Muscle of back (tissue), 11 donors: ENCODE data around the gene SDF2L1. TPM values are rescaled to one million over a fixed set of nuclear protein-coding genes. Genes with fewer than 3 reads are reported as not detected.
"Not testable (repeated sequence)": the region's sequence is repeated elsewhere in the genome, so short reads cannot be mapped to it uniquely, and the experiment has no call there.

Source experiments
- DNase-seq, 3 donors: peaks; one replicate each; pipeline versions ENCODE4 v3.0.0 to v3.0.0-alpha.2; 2013
- polyA plus RNA-seq, 10 donors: library from polyadenylated mRNA; unstranded; fragments of 120-200 nt; gene quantifications; one replicate each; pipeline ENCODE4 v1.2.1, GENCODE V29; 2013; ENCODE audit not compliant: insufficient read length in 10 of 10

The SDF2L1 gene
- polyA plus RNA-seq, 10 donors, result 4.9 to 13.8 (median 7.4) TPM

DNA sequence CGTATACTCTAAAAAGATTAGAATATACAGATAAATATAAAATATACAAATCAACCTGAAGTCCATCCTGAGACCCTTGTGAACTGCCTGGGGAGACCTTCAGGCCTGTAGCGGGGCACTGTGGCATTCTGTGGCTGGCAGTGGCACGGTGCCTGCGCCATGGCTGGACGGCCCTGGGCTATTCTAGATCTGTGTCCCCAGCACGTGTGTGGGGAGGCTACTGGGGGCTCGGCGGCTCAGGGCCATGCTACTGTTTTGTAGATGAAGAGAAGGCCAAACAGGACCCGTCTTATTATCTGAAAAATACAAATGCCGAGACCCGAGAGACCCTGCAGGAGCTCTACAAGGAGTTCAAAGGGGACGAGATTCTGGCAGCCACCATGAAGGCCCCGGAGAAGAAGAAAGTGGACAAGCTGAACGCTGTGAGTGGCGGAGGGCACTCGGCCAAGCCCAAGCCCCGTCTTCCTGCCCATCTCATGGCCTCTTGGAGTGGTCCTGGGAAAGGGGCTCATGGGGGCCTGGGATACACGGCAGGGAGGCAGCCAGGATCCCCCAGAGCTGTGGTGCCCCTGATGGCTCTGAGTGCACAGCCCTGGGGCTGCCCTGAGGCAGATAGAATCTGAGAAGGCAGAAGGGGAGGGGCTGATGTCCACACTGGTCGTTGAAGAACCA is 42.5 kb downstream of the SDF2L1 start:
- DNase-seq, result no peak

DNA sequence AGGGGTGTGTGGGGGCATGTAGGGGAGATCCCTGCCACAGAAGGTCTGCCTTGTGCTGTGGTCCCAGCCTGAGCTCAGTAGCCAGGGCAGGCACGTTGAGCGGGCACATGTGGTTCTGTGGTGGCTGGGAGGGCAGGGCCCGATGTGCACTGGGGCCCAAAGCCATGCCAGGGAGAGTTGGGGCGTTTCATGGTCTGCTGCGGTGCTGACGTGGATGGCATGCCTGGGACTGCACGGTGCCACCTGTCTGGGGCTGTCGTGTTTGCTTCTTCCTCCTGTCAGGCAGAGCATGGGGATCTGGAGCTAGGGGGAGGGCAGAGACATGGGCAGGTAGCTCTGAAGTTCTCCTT is 43.0 kb downstream of the SDF2L1 start:
- DNase-seq, result no peak

DNA sequence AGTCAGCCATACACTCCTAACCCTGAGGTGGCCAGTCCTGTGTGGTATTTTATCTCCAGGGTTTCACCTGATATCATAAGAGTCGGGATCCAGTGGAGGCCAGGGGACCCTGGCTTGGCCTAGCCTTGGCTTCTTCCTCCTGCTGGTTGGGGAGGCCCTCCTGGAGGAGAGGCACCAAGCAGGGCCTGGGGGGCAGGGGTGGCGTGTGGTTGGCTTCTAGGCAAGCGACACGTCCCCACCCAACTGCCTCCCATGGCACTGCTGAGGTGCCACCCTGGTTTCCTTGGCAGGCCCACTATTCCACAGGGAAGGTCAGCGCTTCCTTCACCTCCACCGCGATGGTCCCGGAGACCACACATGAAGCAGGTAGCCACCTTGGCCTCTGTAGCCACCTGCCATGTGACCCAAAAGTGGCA is 44.1 kb downstream of the SDF2L1 start:
- DNase-seq, result no peak

DNA sequence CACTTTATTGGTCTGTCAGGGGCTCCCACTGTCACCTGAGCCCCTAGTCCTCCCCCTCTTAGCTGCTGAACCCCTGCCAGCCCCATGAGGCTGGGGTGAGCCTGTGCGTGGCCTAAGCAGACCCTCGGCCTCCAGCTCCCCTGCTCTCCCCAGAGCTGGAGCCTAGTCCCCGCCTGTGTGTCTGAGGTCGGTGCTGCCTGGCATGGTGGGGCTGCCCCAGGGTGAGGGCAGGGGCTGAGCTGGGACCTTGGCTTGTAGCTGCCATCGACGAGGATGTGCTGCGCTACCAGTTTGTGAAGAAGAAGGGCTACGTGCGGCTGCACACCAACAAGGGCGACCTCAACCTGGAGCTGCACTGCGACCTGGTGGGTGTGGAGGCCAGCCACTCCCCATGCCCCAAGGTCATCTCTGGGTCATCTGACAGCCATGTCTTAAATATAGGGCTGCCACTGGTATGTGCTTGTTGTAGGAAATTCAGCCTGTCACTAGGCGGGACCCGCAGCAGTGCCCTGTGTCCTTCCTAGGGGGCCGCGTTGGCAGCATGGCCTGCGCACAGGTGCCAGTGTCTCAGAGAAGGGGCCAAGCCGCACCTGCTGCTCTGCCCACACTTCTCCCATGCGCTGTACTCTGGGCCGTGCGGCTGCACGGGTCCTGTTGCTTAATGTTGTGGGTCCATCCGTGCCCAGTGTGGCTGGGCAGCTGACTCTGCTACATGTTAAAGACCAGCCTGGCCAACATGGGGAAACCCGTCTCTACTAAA is 44.7 kb downstream of the SDF2L1 start:
- DNase-seq, result no peak

DNA sequence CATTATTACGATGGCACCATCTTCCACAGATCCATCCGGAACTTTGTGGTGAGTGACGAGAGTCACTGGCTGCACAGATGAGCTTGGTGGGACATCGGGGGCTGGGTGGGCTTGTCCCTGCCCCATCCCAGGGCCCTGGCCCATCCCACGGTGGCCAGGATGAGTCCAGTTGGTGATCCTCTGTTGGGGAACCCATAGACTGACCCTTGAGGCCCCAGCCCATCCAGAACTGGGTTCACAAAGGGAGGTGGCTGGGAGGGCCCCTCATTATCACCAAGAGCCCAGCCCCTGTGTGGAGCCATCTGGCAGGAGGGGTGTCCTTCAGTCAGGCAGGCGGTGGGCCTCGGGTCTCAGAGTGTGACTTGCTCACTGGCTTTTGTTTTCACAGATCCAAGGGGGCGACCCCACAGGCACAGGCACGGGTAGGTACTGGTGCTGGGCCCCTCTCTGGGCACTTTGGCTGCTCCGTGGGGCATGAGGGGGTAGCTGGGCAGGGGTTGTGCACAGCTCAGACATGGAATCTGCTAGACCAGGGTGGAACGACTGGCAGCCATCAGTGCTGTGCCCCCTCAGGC is 45.7 kb downstream of the SDF2L1 start:
- DNase-seq, result no peak

DNA sequence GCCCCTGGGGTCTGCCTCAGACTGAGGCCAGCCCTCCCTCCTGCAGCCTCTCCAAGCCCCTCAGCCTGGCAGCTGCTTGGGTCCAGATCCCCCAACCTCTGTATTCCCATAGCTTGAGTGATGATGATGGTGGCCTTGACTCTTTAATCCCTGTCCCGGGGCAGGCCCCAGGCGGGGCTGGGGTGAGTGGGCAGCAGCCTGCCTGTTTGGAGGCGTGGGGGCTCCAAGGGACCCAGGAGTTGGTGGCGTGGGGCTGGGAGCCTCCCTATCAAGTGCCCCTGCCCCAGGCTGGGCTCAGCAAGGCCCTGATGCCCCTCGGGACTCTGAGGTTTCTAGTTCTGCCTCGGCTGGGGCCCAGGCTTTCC is 46.2 kb downstream of the SDF2L1 start:
- DNase-seq, result no peak

DNA sequence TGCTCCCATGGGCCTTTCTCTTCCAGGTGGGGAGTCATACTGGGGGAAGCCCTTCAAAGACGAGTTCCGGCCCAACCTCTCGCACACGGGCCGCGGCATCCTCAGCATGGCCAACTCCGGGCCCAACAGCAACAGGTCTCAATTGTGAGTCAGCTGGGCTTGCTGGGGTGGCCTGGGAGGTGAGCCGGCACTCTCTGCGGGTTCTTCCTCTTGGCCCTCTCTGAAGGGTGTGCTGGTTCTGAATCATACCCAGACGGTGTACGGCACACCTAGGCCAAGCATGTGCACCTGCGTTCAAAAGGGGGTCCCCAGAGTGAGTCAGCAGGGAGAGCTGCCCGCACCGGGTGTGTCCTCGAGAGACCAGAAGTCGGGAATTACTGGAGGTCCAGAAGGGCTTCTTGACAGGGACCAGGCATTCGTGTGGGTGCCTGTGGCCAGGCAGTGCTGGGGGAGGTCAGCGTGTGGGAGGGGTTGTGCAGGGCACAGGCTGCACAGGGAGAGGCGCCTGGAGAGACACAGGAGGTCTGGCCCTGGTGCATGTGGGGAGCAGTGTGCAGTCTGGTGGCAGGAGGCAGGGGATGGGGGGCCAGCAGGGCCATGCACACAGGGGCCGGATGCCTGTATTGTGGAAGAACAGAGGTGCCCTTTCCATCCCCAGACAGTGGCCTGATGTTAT is 46.7 kb downstream of the SDF2L1 start:
- no peak for DNase-seq

DNA sequence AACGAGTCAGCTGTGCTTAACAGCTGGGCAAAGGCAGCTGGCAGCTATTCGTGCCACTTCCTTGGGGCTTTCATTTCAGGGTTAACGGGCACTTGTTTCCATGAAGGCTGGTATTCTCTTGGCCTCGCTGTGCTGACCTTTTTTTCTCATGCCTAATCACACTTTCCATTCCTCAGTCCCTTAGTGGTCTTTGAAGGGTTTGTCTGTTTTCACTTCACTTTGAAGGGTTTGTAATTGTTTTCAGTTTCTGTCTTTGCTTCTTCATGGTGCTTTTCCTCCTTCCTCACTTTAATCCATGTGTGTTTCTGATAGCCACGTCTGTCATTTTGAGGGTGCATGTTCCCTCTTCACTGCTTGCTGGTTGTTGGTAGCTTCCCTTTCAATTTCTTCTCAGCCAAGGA is 48.3 kb downstream of the SDF2L1 start:
- DNase-seq, result peak in 1 of 3 donors; percentile 48

DNA sequence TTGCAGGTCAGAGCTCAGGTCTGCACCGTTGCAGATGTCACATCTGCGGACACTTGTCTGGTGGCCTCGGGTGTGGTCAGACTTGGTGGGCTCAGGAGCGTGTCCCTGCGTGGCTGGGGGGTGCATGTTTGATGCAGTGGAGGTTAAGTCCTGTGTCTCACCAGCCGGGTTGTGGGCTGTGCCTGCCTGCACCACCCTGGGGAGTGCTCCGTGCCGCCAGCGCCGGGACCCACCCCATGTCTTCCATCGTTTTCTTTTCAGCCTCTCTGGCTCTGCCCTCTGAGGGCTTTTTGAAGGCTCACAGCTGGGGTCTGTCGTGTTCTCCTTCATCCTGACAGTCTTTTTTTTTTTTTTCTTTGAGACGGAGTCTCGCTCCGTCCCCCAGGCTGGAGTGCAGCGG is 49.7 kb downstream of the SDF2L1 start:
- DNase-seq, result no peak

DNA sequence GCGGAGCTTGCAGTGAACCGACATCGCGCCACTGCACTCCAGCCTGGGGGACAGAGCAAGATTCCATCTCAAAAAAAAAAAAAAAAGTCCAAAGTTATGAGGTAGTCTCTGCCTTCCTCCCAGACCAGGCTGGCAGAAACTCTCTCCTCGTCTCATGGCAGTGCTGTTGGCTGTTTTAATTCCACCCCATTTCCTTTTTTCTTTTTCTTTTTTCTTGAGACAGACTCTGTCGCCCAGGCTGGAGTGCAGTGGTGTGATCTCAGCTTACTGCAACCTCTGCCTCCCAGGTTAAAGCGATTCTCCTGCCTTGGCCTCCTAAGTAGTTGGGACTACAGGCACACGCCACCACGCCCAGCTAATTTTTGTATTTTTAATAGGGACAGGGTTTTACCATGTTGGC is 50.8 kb downstream of the SDF2L1 start:
- DNase-seq, result not testable (repeated sequence)

DNA sequence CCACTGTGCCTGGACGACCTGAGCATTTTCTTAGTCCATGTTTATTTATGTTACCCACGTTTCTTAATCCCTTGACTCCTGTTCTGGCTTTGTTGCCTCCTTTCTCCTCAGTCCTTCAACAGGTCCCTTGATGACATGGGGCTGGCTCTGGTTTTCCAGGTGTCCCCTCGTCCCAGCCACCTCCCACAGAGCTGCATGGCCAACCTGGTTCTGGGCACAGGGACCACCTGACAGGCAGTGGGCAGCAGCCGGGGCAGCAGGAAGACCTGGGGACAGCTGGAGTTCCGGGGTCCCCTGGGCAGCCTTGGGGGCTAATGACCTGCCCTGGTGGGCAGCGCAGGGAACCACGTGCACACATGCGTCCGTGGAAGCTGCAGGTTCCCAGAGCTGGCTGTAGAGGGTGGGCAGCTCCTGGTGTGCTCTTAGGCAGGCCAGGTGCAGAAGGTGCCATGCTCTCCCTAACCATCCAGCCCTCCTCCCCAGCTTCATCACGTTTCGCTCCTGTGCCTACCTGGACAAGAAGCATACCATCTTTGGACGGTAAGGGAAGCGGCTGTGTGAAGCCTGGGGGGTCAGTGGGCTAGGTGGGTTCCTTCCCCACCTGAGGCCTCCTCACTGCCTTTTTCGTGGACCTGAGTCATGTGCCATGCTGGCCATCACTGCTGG is 51.4 kb downstream of the SDF2L1 start:
- DNase-seq, result no peak

Other genes with a start within 250 kb of the SDF2L1 start
- gene HIC2, start 224.9 kb upstream of the SDF2L1 start, polyA plus RNA-seq, result 1 to 10 TPM; 3.1 to 8.8 (median 4.5) TPM
- under 1 TPM; 0.17 to 0.66 (median 0.37) TPM for gene TMEM191C, start 174.9 kb upstream of the SDF2L1 start, polyA plus RNA-seq
- under 1 TPM; 0.24 to 0.88 (median 0.40) TPM for gene RIMBP3C, start 90.8 kb upstream of the SDF2L1 start, polyA plus RNA-seq
- gene UBE2L3, start 74.6 kb upstream of the SDF2L1 start, polyA plus RNA-seq, result 10 to 100 TPM; 37.1 to 45.5 (median 39.5) TPM
- 1 to 10 TPM; 2.7 to 5.6 (median 4.0) TPM for gene YDJC, start 12.3 kb upstream of the SDF2L1 start, polyA plus RNA-seq
- gene CCDC116, start 9.5 kb upstream of the SDF2L1 start, polyA plus RNA-seq, result under 1 TPM; 0.19 to 0.71 (median 0.39) TPM
- 10 to 100 TPM; 25.9 to 35.3 (median 27.8) TPM for gene PPIL2, start 23.7 kb downstream of the SDF2L1 start, polyA plus RNA-seq
- 10 to 100 TPM; 10.0 to 21.6 (median 14.9) TPM for gene YPEL1, start 93.5 kb downstream of the SDF2L1 start, polyA plus RNA-seq
- 100 to 1,000 TPM; 108 to 160 (median 122) TPM for gene MAPK1, start 225.3 kb downstream of the SDF2L1 start, polyA plus RNA-seq